ENCODE results near the gene SNAP23. TPM values are rescaled to one million over a fixed set of nuclear protein-coding genes. Genes with fewer than 3 reads are reported as not detected.

Gene SNAP23
- total RNA-seq, 1 experiment from 2014 or later = 31.2 TPM

GRCh38 chr15:42553554-42553953 is 58.1 kb downstream of the SNAP23 start:
- no peak for ATAC-seq
- no peak for TF ChIP-seq ELF1 (IDR thresholded peaks at IDR 0.05; ENCODE audit: borderline replicate concordance, low read depth)
- no peak for TF ChIP-seq SIN3A (IDR thresholded peaks at IDR 0.05; ENCODE audit: low read depth)
- no peak for TF ChIP-seq POLR2A (IDR thresholded peaks at IDR 0.05; ENCODE audit: borderline replicate concordance, extremely low read depth, insufficient read depth, insufficient read length)
- TF ChIP-seq FOSL1 (IDR thresholded peaks at IDR 0.05; ENCODE audit: low read depth) = no peak
- no peak for TF ChIP-seq YY1 (IDR thresholded peaks at IDR 0.05; ENCODE audit: extremely low read depth, insufficient replicate concordance, low read depth, low read length)
- TF ChIP-seq ATF3 (IDR thresholded peaks at IDR 0.05) = no peak
- TF ChIP-seq JUND (IDR thresholded peaks at IDR 0.05) = no peak
- no peak for TF ChIP-seq ZNF274 (IDR thresholded peaks at IDR 0.05; ENCODE audit: low read depth, low read length)
- TF ChIP-seq REST (IDR thresholded peaks at IDR 0.05; ENCODE audit: low read depth) = no peak
- no peak for TF ChIP-seq TCF7L2 (IDR thresholded peaks at IDR 0.05; ENCODE audit: borderline replicate concordance, extremely low read depth, insufficient read depth, insufficient read length)
- TF ChIP-seq CTCF (IDR thresholded peaks at IDR 0.05 in 2 of 3, conservative IDR thresholded peaks at IDR 0.05 in 1 of 3; ENCODE audit: borderline replicate concordance in 1 of 3, insufficient read depth in 1 of 3, low read depth in 2 of 3, low read length in 2 of 3) = no peak
- no peak for TF ChIP-seq ZBTB33 (IDR thresholded peaks at IDR 0.05; ENCODE audit: extremely low read depth, insufficient replicate concordance, low read length)
- TF ChIP-seq EZH2phosphoT487 (IDR thresholded peaks at IDR 0.05; ENCODE audit: borderline replicate concordance) = no peak
- TF ChIP-seq ZFX (IDR thresholded peaks at IDR 0.05) = no peak
- no peak for TF ChIP-seq SP1 (IDR thresholded peaks at IDR 0.05; ENCODE audit: low read depth)
- intact Hi-C loops (cut with micrococcal nuclease) = no loop called here
- Histone ChIP-seq H3K79me2 (ENCODE audit: insufficient read depth, low read length) (peaks cover 91% of the 10 kb centered on the region), H3K9me3 (ENCODE audit: control insufficient read depth in 1 of 2, insufficient read depth in 1 of 2, low read depth in 1 of 2, low read length in 2 of 2) (no peaks in the 10 kb centered on the region), H2AFZ (ENCODE audit: low read depth, low read length, poor library complexity, severe bottlenecking) (no peak overlapping the region), H3K36me3 (ENCODE audit: control insufficient read depth in 1 of 2, insufficient read depth in 2 of 2, low read length in 2 of 2) (no peaks in the 10 kb centered on the region), H4K20me1 (ENCODE audit: insufficient read depth) (peaks cover 6% of the 10 kb centered on the region; the same call in 1 of the 2 replicates), H3K9me2 (ENCODE audit: insufficient read depth) (no peaks in the 10 kb centered on the region), H3K4me3 (replicated peaks in 1 of 2; ENCODE audit: low read depth in 1 of 2, low read length in 2 of 2) (no peak overlapping the region), H3K9ac (ENCODE audit: low read length) (no peak overlapping the region), H3K4me1 (ENCODE audit: control insufficient read depth in 1 of 2, insufficient read depth in 2 of 2, low read length in 2 of 2) (peaks cover 4 to 10% of the 10 kb centered on the region in 2 experiments; a peak in 3 of 4 replicates), H3K27ac (ENCODE audit: low read depth, low read length) (no peak overlapping the region), H3K27me3 (ENCODE audit: insufficient read depth, low read length) (no peaks in the 10 kb centered on the region), H3K4me2 (ENCODE audit: low read length) (no peak overlapping the region)
- DNase-seq (ENCODE audit: low read depth, low spot score) = no peak
- no TSS peak for BruUV-seq (replicated peaks)
- RAD21 ChIA-PET (ENCODE audit: low non-redundant PET in 1 of 2, low total read pairs in 2 of 2, uncharacterized antibody in 2 of 2, unreplicated experiment in 2 of 2) = no interaction called here
- CTCF ChIA-PET = no interaction called here
- POLR2A ChIA-PET = no interaction called here
